Upper lobe of left lung (tissue), 4 donors: ENCODE results near the gene IL10RA.

Experiments used
- POLR2A ChIP-seq, 4 donors: fragments of 450-650 bp; IDR thresholded peaks; one replicate each; pipeline ENCODE4 v1.5.1; 2016 to 2017; ENCODE audit warnings: antibody characterized with exemption in 4 of 4, mild to moderate bottlenecking in 2 of 4
- TF ChIP-seq, protein P1 (sequence below), 6 experiments: fragments of 450-650 bp in 4 of 6; fragments of 200-600 bp in 2 of 6; sonication (generic) in 2 of 6; IDR thresholded peaks; one replicate each; pipeline ENCODE4 v1.5.1; 2016 to 2019; ENCODE audit warnings: antibody characterized with exemption in 6 of 6

DNA sequence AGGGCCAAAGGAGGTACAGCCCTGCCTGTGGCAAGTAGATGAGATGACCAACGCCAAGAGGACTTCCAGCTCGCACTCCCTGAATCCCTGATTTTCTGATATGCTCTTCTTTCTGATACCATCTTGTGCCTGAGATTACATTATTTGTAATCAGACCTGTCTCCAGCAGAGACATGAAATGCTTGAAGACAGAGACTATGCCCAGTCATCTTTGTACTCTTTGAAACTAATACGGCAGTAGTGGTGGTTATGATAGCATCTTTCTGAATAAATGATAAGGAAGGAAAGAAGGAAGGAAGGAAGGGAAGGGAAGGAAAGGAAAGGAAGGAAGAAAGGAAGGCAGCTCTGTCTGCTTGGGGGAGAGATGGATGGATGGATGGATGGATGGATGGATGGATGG is 27.8 kb downstream of the IL10RA start:
- no peak for TF ChIP-seq POLR2A (IDR thresholded peaks at IDR 0.05)
- TF ChIP-seq, protein P1, sequence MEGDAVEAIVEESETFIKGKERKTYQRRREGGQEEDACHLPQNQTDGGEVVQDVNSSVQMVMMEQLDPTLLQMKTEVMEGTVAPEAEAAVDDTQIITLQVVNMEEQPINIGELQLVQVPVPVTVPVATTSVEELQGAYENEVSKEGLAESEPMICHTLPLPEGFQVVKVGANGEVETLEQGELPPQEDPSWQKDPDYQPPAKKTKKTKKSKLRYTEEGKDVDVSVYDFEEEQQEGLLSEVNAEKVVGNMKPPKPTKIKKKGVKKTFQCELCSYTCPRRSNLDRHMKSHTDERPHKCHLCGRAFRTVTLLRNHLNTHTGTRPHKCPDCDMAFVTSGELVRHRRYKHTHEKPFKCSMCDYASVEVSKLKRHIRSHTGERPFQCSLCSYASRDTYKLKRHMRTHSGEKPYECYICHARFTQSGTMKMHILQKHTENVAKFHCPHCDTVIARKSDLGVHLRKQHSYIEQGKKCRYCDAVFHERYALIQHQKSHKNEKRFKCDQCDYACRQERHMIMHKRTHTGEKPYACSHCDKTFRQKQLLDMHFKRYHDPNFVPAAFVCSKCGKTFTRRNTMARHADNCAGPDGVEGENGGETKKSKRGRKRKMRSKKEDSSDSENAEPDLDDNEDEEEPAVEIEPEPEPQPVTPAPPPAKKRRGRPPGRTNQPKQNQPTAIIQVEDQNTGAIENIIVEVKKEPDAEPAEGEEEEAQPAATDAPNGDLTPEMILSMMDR (IDR thresholded peaks at IDR 0.05): no peak
